HG02973 (cell line): ENCODE measurements around the gene SLC35E1.

Experiments
- ATAC-seq: cut with Tn5 transposase; IDR thresholded peaks from one replicate; pipeline ENCODE4 v1.9.1; 2021; ENCODE audit warnings: moderate library complexity; ENCODE audit not compliant: unreplicated experiment

SLC35E1 gene

DNA sequence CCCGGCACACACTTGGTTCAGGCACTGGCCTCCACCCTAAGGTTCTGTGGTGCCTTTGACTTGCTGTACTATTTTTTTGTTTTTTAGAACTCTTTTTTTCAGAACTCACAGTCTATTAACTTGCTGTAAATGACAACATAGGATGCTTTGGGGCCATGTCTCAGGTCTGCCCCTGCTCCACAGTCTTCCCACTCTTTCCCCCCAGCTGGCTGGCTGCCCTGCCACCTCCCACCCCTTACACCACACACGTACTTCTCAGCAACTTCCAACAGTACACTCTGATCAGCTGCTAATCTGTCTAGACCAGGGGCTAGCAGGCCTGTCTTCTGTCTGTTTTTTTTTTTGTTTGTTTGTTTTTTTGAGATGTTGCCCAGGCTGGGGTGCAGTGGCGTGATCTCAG is 67.9 kb downstream of the SLC35E1 start:
- ATAC-seq: no peak
